Fibroblast of lung (primary cell): ENCODE measurements around the gene VPS33B.
A peak's percentile ranks its signal among the peaks of the same experiment; 100 is the strongest.

Experiments
- EZH2 ChIP-seq: IDR thresholded peaks from 2 replicates; pipeline ENCODE4 v1.5.1; 2012; ENCODE audit warnings: low read length, control low read depth, mild to moderate bottlenecking; ENCODE audit errors: missing control alignments
- TF ChIP-seq, protein P1 (sequence below), 2 donors: IDR thresholded peaks in 1 of 2; conservative IDR thresholded peaks in 1 of 2; 1 replicate in 1 of 2; 2 replicates in 1 of 2; pipeline ENCODE4 v1.5.1; 2011 to 2012; ENCODE audit warnings: low read length in 2 of 2, control low read depth in 1 of 2, inconsistent platforms in 1 of 2, low read depth in 1 of 2, mild to moderate bottlenecking in 1 of 2

- TF ChIP-seq, protein P1, sequence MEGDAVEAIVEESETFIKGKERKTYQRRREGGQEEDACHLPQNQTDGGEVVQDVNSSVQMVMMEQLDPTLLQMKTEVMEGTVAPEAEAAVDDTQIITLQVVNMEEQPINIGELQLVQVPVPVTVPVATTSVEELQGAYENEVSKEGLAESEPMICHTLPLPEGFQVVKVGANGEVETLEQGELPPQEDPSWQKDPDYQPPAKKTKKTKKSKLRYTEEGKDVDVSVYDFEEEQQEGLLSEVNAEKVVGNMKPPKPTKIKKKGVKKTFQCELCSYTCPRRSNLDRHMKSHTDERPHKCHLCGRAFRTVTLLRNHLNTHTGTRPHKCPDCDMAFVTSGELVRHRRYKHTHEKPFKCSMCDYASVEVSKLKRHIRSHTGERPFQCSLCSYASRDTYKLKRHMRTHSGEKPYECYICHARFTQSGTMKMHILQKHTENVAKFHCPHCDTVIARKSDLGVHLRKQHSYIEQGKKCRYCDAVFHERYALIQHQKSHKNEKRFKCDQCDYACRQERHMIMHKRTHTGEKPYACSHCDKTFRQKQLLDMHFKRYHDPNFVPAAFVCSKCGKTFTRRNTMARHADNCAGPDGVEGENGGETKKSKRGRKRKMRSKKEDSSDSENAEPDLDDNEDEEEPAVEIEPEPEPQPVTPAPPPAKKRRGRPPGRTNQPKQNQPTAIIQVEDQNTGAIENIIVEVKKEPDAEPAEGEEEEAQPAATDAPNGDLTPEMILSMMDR (conservative IDR thresholded peaks at IDR 0.05 in 1 of 2, IDR thresholded peaks at IDR 0.05 in 1 of 2; ENCODE audit: low read depth in 1 of 2, low read length in 2 of 2): peak; percentile 53 to 95
- no peak for TF ChIP-seq EZH2
Observed at GRCh38 chr15:90956274-90957030, 65.9 kb downstream of the VPS33B start.
